DND-41 (cell line): ENCODE results near the gene MRTFA.

Source experiments
- ATAC-seq: fragments of 200-7000 bp; cut with Tn5 transposase; 3 replicates; pipeline ENCODE4 v1.9.1; 2021; ENCODE audit warnings: low read depth; ENCODE audit not compliant: insufficient read depth
- DNase-seq: peaks from one replicate; pipeline ENCODE4 v3.0.0-alpha.2; 2020
- H2AFZ ChIP-seq: 2 replicates; pipeline ENCODE4 v1.6.0; 2012; ENCODE audit warnings: low read depth, low read length
- H3K27ac ChIP-seq: 2 replicates; pipeline ENCODE4 v1.5.1; 2012; ENCODE audit warnings: low read length, inconsistent platforms
- H3K27me3 ChIP-seq: fragments of 200-600 bp; sonication (generic); 2 replicates; pipeline ENCODE4 v1.6.0; 2012; ENCODE audit warnings: low read length, mild to moderate bottlenecking, inconsistent platforms; ENCODE audit not compliant: insufficient read depth, poor library complexity
- H3K36me3 ChIP-seq: 2 replicates; pipeline ENCODE4 v1.5.1; 2012; ENCODE audit warnings: low read length, inconsistent platforms; ENCODE audit not compliant: insufficient read depth
- H3K4me1 ChIP-seq: 2 replicates; pipeline ENCODE4 v1.5.1; 2012; ENCODE audit warnings: mild to moderate bottlenecking, low read length; ENCODE audit not compliant: insufficient read depth
- H3K4me2 ChIP-seq: 2 replicates; pipeline ENCODE4 v1.6.0; 2012; ENCODE audit warnings: mild to moderate bottlenecking, moderate library complexity, low read length, inconsistent platforms; ENCODE audit not compliant: insufficient read depth
- H3K4me3 ChIP-seq, 2 experiments: fragments of 200-600 bp in 1 of 2; shearing (Covaris generic) in 1 of 2; 2 replicates each; pipeline ENCODE4 v1.5.1; 2012 to 2016; ENCODE audit warnings: inconsistent platforms in 2 of 2, low read length in 2 of 2, mild to moderate bottlenecking in 2 of 2, low read depth in 1 of 2, moderate library complexity in 1 of 2
- H3K79me2 ChIP-seq: 2 replicates; pipeline ENCODE4 v1.6.0; 2012; ENCODE audit warnings: low read length, inconsistent platforms; ENCODE audit not compliant: insufficient read depth
- H3K9ac ChIP-seq: 2 replicates; pipeline ENCODE4 v1.6.0; 2012; ENCODE audit warnings: low read depth, mild to moderate bottlenecking, inconsistent platforms, low read length, moderate library complexity
- H3K9me3 ChIP-seq: 2 replicates; pipeline ENCODE4 v1.5.1; 2012; ENCODE audit warnings: low read length, moderate library complexity, mild to moderate bottlenecking, inconsistent platforms; ENCODE audit not compliant: insufficient read depth, severe bottlenecking
- H4K20me1 ChIP-seq: 2 replicates; pipeline ENCODE4 v1.6.0; 2012; ENCODE audit warnings: low read length; ENCODE audit not compliant: insufficient read depth
- EZH2 ChIP-seq: IDR thresholded peaks from 3 replicates; pipeline ENCODE4 v1.6.1; 2012; ENCODE audit warnings: borderline replicate concordance, low read depth, mild to moderate bottlenecking, moderate library complexity, low read length, inconsistent platforms; ENCODE audit not compliant: severe bottlenecking
- TF ChIP-seq, protein P1 (sequence below): IDR thresholded peaks from 2 replicates; pipeline ENCODE4 v1.5.1; 2012; ENCODE audit warnings: borderline replicate concordance, low read length, moderate library complexity, mild to moderate bottlenecking; ENCODE audit not compliant: poor library complexity, severe bottlenecking; ENCODE audit errors: extremely low read depth

The MRTFA gene

GRCh38 chr22:40616578-40616977 lies 19.9 kb downstream of the MRTFA start:
- H4K20me1 ChIP-seq: peaks cover 17% of the 10 kb centered on the region; the same call in 1 of the 2 replicates
- H3K36me3 ChIP-seq: no peaks in the 10 kb centered on the region
- no peak overlapping the region for H3K27ac ChIP-seq
- no peak for ATAC-seq
- TF ChIP-seq, protein P1, sequence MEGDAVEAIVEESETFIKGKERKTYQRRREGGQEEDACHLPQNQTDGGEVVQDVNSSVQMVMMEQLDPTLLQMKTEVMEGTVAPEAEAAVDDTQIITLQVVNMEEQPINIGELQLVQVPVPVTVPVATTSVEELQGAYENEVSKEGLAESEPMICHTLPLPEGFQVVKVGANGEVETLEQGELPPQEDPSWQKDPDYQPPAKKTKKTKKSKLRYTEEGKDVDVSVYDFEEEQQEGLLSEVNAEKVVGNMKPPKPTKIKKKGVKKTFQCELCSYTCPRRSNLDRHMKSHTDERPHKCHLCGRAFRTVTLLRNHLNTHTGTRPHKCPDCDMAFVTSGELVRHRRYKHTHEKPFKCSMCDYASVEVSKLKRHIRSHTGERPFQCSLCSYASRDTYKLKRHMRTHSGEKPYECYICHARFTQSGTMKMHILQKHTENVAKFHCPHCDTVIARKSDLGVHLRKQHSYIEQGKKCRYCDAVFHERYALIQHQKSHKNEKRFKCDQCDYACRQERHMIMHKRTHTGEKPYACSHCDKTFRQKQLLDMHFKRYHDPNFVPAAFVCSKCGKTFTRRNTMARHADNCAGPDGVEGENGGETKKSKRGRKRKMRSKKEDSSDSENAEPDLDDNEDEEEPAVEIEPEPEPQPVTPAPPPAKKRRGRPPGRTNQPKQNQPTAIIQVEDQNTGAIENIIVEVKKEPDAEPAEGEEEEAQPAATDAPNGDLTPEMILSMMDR: no peak
- no peak for TF ChIP-seq EZH2
- H3K4me3 ChIP-seq: no peak overlapping the region
- no peak overlapping the region for H2AFZ ChIP-seq
- H3K9ac ChIP-seq: no peak overlapping the region
- H3K4me1 ChIP-seq: no peaks in the 10 kb centered on the region
- peaks cover 81% of the 10 kb centered on the region for H3K79me2 ChIP-seq
- H3K27me3 ChIP-seq: no peaks in the 10 kb centered on the region
- no peak overlapping the region for H3K4me2 ChIP-seq
- DNase-seq: no peak
- peaks cover 8% of the 10 kb centered on the region for H3K9me3 ChIP-seq

- no peak overlapping the region for H3K27ac ChIP-seq
- H3K27me3 ChIP-seq: no peaks in the 10 kb centered on the region
- no peak for DNase-seq
- peaks cover 22% of the 10 kb centered on the region; the same call in 1 of the 2 replicates for H4K20me1 ChIP-seq
- H3K36me3 ChIP-seq: no peaks in the 10 kb centered on the region
- no peak overlapping the region for H3K4me2 ChIP-seq
- H3K79me2 ChIP-seq: peaks cover 81% of the 10 kb centered on the region
- H3K9me3 ChIP-seq: no peaks in the 10 kb centered on the region
- TF ChIP-seq, protein P1: no peak
- no peak for TF ChIP-seq EZH2
- no peak overlapping the region for H2AFZ ChIP-seq
- H3K4me1 ChIP-seq: no peaks in the 10 kb centered on the region
- ATAC-seq: no peak
- H3K4me3 ChIP-seq: no peak overlapping the region
- H3K9ac ChIP-seq: no peak overlapping the region
Measured at GRCh38 chr22:40613067-40613466, 23.5 kb downstream of the MRTFA start.

DNA sequence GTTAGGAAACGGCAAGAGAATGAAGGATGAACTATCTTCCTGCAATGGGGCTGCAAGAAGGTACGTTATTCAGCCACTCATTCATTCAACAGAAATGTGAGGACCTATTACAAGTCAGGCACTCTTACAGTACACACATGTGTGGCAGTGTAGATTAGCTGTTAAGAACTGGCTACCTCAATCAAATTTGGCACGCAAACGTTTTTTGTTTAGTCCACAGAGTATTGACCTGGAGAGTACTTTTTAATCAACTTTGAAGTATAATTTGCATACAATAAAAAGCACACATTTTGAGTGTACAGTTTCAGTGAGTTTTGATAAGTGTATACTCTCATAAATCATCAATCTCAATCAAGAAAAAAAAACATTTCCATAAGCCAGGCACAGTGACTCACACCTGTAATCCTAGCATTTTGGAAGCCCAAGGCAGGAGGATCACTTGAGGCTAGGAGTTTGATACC lies 24.2 kb downstream of the MRTFA start:
- Histone ChIP-seq H3K4me3 (no peak overlapping the region), H3K79me2 (peaks cover 87% of the 10 kb centered on the region)

More for the DNA sequence above, 24.2 kb downstream of the MRTFA start:
- no peak overlapping the region for H3K9ac ChIP-seq
- DNase-seq (no peak), ATAC-seq (no peak)
- H4K20me1 ChIP-seq: peaks cover 23% of the 10 kb centered on the region; the same call in 1 of the 2 replicates
- no peak overlapping the region for H3K27ac ChIP-seq
- no peak for TF ChIP-seq EZH2
- TF ChIP-seq, protein P1: no peak
- no peaks in the 10 kb centered on the region for H3K27me3 ChIP-seq
- no peaks in the 10 kb centered on the region for H3K36me3 ChIP-seq
- H3K4me1 ChIP-seq: no peaks in the 10 kb centered on the region
- H3K4me2 ChIP-seq: no peak overlapping the region
- H2AFZ ChIP-seq: no peak overlapping the region
- no peaks in the 10 kb centered on the region for H3K9me3 ChIP-seq
